ENCODE measurements around the gene PLA2G5. TPM values are rescaled to one million over a fixed set of nuclear protein-coding genes. Genes with fewer than 3 reads are reported as not detected.

Gene PLA2G5
- total and polyA plus RNA-seq, 2 of the 13 experiments (the other 11 are each of a cell fraction or from before 2014, with no cell fraction given) = not detected

GRCh38 chr1:20081353-20081810, 11.4 kb downstream of the PLA2G5 start:
- H3K9ac ChIP-seq (ENCODE audit: insufficient read depth, low read depth, low read length) = no peak overlapping the region
- no TSS peak for BruUV-seq (replicated peaks)
- H3K4me1 ChIP-seq (ENCODE audit: insufficient read depth, low read length) = peaks cover 30% of the 10 kb centered on the region
- no peak overlapping the region for H3K4me2 ChIP-seq (ENCODE audit: low read depth, low read length)
- FAIRE-seq (no peak), ATAC-seq (no peak), DNase-seq (ENCODE audit: low spot score) (no peak)
- 33% methylated on average over 7 of the region's 8 CpGs for WGBS (ENCODE audit: low lambda C conversion rate)
- intact Hi-C loops (cut with micrococcal nuclease; ENCODE audit: unreplicated experiment) (no loop called here), in situ Hi-C loops (cut with HindIII; ENCODE audit: extremely low pct_ligation_motif_present, low pct_unique_long_range_greater_than_20kb) (no loop called here)
- ChIA-PET POLR2A (no interaction called here), CTCF (ENCODE audit: low intra/inter-chr PET ratio, low total read pairs) (no interaction called here)
- H2AFZ ChIP-seq (ENCODE audit: low read length) = no peak overlapping the region
- TF ChIP-seq ZNF329 (CRISPR knock-in tag; IDR thresholded peaks at IDR 0.05; ENCODE audit: low read depth) = no peak
- TF ChIP-seq ZNF343 (CRISPR knock-in tag; IDR thresholded peaks at IDR 0.05) = no peak
- no peak for TF ChIP-seq ZNF33A (CRISPR knock-in tag; IDR thresholded peaks at IDR 0.05; ENCODE audit: borderline replicate concordance)
- TF ChIP-seq MZF1 (CRISPR knock-in tag; IDR thresholded peaks at IDR 0.05; ENCODE audit: borderline replicate concordance) = no peak
- TF ChIP-seq DPF2 (CRISPR knock-in tag; IDR thresholded peaks at IDR 0.05; ENCODE audit: borderline replicate concordance, low read depth) = no peak
- TF ChIP-seq ARID2 (CRISPR knock-in tag; IDR thresholded peaks at IDR 0.05; ENCODE audit: borderline replicate concordance) = no peak
- no peak for TF ChIP-seq E2F1 (CRISPR knock-in tag; IDR thresholded peaks at IDR 0.05)
- TF ChIP-seq EEA1 (CRISPR knock-in tag; IDR thresholded peaks at IDR 0.05; ENCODE audit: borderline replicate concordance) = no peak
- no peak for TF ChIP-seq HOXA7 (CRISPR knock-in tag; IDR thresholded peaks at IDR 0.05)
- no peak for TF ChIP-seq ZKSCAN5 (CRISPR knock-in tag; IDR thresholded peaks at IDR 0.05)
- no peaks in the 10 kb centered on the region for H3K79me2 ChIP-seq (ENCODE audit: insufficient read depth, low read length)
- no peaks in the 10 kb centered on the region for H4K20me1 ChIP-seq (ENCODE audit: insufficient read depth, low read length)
- no peaks in the 10 kb centered on the region for H3K36me3 ChIP-seq (replicated peaks in 1 of 2; ENCODE audit: control insufficient read depth in 1 of 2, insufficient read depth in 2 of 2, low read length in 2 of 2)
- H3K27me3 ChIP-seq (ENCODE audit: control insufficient read depth in 1 of 2, insufficient read depth in 2 of 2, low read length in 2 of 2) = peaks cover 2 to 26% of the 10 kb centered on the region in 2 experiments
- no peak overlapping the region for H3K4me3 ChIP-seq (replicated peaks in 1 of 3; ENCODE audit: insufficient read depth in 1 of 3, low read depth in 2 of 3, low read length in 3 of 3)
- peaks cover 6% of the 10 kb centered on the region; the same call in 1 of the 2 replicates for H3K9me3 ChIP-seq (ENCODE audit: low read length)
- H3K27ac ChIP-seq (ENCODE audit: extremely low read length, insufficient read depth, low read length) = no peak overlapping the region
